ENCODE data around the gene IPMK. TPM values are rescaled to one million over a fixed set of nuclear protein-coding genes. Genes with fewer than 3 reads are reported as not detected.

The IPMK gene
- total and polyA plus RNA-seq, 2 of the 8 experiments (the other 6 are each of a cell fraction or from before 2014, with no cell fraction given) = 1.3 to 7.8 TPM

DNA sequence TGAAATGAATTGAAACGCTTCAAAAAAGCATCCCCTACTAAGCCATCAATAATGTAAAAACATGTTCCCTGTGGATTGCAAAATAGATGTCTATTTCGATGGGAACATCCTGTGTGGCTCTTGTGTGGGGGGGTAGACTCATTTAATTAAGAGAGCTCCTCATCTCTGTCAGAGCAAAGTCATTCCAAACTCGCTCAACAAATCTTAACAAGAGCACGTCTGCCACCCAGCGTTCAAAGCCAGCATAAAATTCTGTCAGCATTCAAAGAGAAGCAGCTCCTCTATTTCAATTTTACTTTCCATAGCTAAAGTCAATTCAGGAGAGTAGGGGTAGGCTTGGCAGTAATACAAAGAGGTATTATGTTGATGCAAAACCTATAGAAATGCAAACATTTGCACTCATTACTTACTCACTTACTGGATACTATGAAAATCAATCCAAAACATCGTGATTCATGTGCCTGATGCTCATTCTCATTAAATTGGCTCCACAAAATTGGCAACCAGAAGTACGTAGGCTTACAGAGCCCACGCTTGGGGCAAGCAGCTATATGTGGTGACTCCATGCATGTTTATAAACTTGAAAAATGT is 114.9 kb downstream of the IPMK start:
- no peaks in the 10 kb centered on the region for H3K9me3 ChIP-seq (ENCODE audit: insufficient read depth in 2 of 2, low read depth in 1 of 2, low read length in 1 of 2)
- no peak overlapping the region for H3K18ac ChIP-seq (ENCODE audit: extremely low read depth, low read length)
- DNase-seq (ENCODE audit: low read depth in 1 of 2, low spot score in 2 of 2) = peak; percentile 43 to 77
- no peak overlapping the region for H2BK20ac ChIP-seq (ENCODE audit: low read length)
- no peak overlapping the region for H2BK120ac ChIP-seq (replicated peaks; ENCODE audit: low read depth, low read length)
- H3K27ac ChIP-seq (ENCODE audit: low read depth, low read length) = no peak overlapping the region
- no peak overlapping the region for H2AK5ac ChIP-seq (ENCODE audit: low read depth, low read length)
- H3K79me2 ChIP-seq (ENCODE audit: control insufficient read depth in 1 of 2, insufficient read depth in 2 of 2, low read length in 2 of 2) = no peaks in the 10 kb centered on the region
- no peaks in the 10 kb centered on the region for H4K20me1 ChIP-seq (replicated peaks in 1 of 2; ENCODE audit: control insufficient read depth in 1 of 2, insufficient read depth in 2 of 2, low read length in 2 of 2)
- no peaks in the 10 kb centered on the region for H3K27me3 ChIP-seq (replicated peaks in 1 of 4; ENCODE audit: control insufficient read depth in 3 of 4, extremely low read depth in 1 of 4, insufficient read depth in 3 of 4, low read length in 3 of 4)
- H3K23me2 ChIP-seq (ENCODE audit: low read depth, low read length) = no peaks in the 10 kb centered on the region
- H3K9ac ChIP-seq (replicated peaks in 1 of 4; ENCODE audit: extremely low read depth in 1 of 4, low read depth in 3 of 4, low read length in 3 of 4) = no peak overlapping the region
- no peak overlapping the region for H4K5ac ChIP-seq (ENCODE audit: insufficient read length, low read depth, low read length)
- H2BK5ac ChIP-seq (ENCODE audit: low read depth, low read length) = no peak overlapping the region
- H3K14ac ChIP-seq (ENCODE audit: insufficient read length) = no peak overlapping the region
- H3K36me3 ChIP-seq (ENCODE audit: control insufficient read depth in 2 of 4, insufficient read depth in 4 of 4, low read length in 3 of 4) = no peaks in the 10 kb centered on the region
- TF ChIP-seq SAP30 (IDR thresholded peaks at IDR 0.05; ENCODE audit: insufficient read depth, insufficient replicate concordance, low read length) (no peak), CHD1 (IDR thresholded peaks at IDR 0.05; ENCODE audit: low read depth, low read length) (no peak), RAD21 (IDR thresholded peaks at IDR 0.05 in 1 of 2, conservative IDR thresholded peaks at IDR 0.05 in 1 of 2; ENCODE audit: low read depth in 2 of 2, low read length in 2 of 2) (peak; percentile 84 to 89)
- TF ChIP-seq, protein P1, sequence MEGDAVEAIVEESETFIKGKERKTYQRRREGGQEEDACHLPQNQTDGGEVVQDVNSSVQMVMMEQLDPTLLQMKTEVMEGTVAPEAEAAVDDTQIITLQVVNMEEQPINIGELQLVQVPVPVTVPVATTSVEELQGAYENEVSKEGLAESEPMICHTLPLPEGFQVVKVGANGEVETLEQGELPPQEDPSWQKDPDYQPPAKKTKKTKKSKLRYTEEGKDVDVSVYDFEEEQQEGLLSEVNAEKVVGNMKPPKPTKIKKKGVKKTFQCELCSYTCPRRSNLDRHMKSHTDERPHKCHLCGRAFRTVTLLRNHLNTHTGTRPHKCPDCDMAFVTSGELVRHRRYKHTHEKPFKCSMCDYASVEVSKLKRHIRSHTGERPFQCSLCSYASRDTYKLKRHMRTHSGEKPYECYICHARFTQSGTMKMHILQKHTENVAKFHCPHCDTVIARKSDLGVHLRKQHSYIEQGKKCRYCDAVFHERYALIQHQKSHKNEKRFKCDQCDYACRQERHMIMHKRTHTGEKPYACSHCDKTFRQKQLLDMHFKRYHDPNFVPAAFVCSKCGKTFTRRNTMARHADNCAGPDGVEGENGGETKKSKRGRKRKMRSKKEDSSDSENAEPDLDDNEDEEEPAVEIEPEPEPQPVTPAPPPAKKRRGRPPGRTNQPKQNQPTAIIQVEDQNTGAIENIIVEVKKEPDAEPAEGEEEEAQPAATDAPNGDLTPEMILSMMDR (IDR thresholded peaks at IDR 0.05; ENCODE audit: control extremely low read depth in 1 of 3, insufficient read depth in 1 of 3, low read depth in 1 of 3, low read length in 3 of 3) = peak in 2 of 3 experiments; percentile 54 to 66; a peak in 3 of 4 replicates
- no peak overlapping the region for H3K4me3 ChIP-seq (ENCODE audit: extremely low read depth in 1 of 4, insufficient read depth in 2 of 4, low read depth in 3 of 4, low read length in 4 of 4)
- POLR2A ChIA-PET (ENCODE audit: partially characterized antibody) = no interaction called here
- no peak overlapping the region for H4K8ac ChIP-seq (ENCODE audit: extremely low read depth, insufficient read depth, low read length)
- no peak overlapping the region for H3K23ac ChIP-seq (ENCODE audit: insufficient read length)
- peak; percentile 96 for FAIRE-seq
- no peak overlapping the region for H2BK12ac ChIP-seq (ENCODE audit: low read depth, low read length)
- H3K4me1 ChIP-seq (replicated peaks in 1 of 4; ENCODE audit: control insufficient read depth in 3 of 4, insufficient read depth in 4 of 4, low read length in 3 of 4) = peaks cover 0 to 6% (median 1%) of the 10 kb centered on the region in 4 experiments; a peak in 2 of 7 replicates
- no peaks in the 10 kb centered on the region for H3K79me1 ChIP-seq (ENCODE audit: low read depth, low read length)
- H4K91ac ChIP-seq (replicated peaks; ENCODE audit: insufficient read length, low read length) = no peak overlapping the region
- no peak overlapping the region for H2BK15ac ChIP-seq (ENCODE audit: low read length)
- no peak overlapping the region for H2AFZ ChIP-seq (ENCODE audit: low read length)
- CTCF ChIA-PET (ENCODE audit: partially characterized antibody) = interaction anchor here (0.7 to 4.1 kb wide), 45 partner anchors 9 to 835 kb away, joined by 3 to 26 read pairs (median 4); no protein-coding TSS in a partner anchor
- no peak overlapping the region for H3K4ac ChIP-seq (replicated peaks; ENCODE audit: insufficient read length, low read depth, low read length)
- H3K4me2 ChIP-seq (ENCODE audit: insufficient read depth in 1 of 2, low read depth in 2 of 2, low read length in 2 of 2) = no peak overlapping the region
- WGBS, 2 experiments (ENCODE audit: extremely low coverage in 1 of 2, insufficient coverage in 1 of 2, insufficient read length in 1 of 2, insufficient replicate concordance in 2 of 2, low coverage in 1 of 2, low lambda C conversion rate in 2 of 2, missing lambda C conversion rate in 1 of 2) = 45% methylated on average over 8 of the region's 8 CpGs; no CpG with 5 or more reads in 1 of the 2 experiments
- no peak overlapping the region for H3K56ac ChIP-seq (replicated peaks; ENCODE audit: insufficient read length, low read depth, low read length)

All from H1 (cell line).